Tibial artery (tissue), 4 donors: ENCODE data around the gene YKT6.

Experiments
- DNase-seq, 2 donors: peaks; one replicate each; pipeline ENCODE4 v3.0.0-alpha.2; 2019
- H3K27ac ChIP-seq, 2 donors: fragments of 200-600 bp; sonication (generic) in 1 of 2; 1 replicate in 1 of 2; 2 replicates in 1 of 2; pipeline ENCODE4 v1.5.1; 2018 to 2019; ENCODE audit warnings: mild to moderate bottlenecking in 1 of 2
- H3K27me3 ChIP-seq, 2 donors: fragments of 200-600 bp; sonication (generic) in 1 of 2; one replicate each; pipeline versions ENCODE4 v1.5.1 to v1.6.0; 2016 to 2019
- H3K36me3 ChIP-seq, 3 donors: fragments of 200-600 bp; sonication (generic) in 2 of 3; one replicate each; pipeline ENCODE4 v1.5.1; 2016 to 2019; ENCODE audit warnings: mild to moderate bottlenecking in 2 of 3
- H3K4me1 ChIP-seq, 4 donors: fragments of 200-600 bp; sonication (generic) in 2 of 4; 1 replicate in 3 of 4; 2 replicates in 1 of 4; pipeline ENCODE4 v1.5.1; 2016 to 2019
- H3K4me3 ChIP-seq, 2 donors: fragments of 200-600 bp; sonication (generic) in 1 of 2; 1 replicate in 1 of 2; 2 replicates in 1 of 2; pipeline ENCODE4 v1.5.1; 2018 to 2019; ENCODE audit warnings: mild to moderate bottlenecking in 2 of 2
- H3K9me3 ChIP-seq, 3 donors: fragments of 200-600 bp; sonication (generic) in 1 of 3; one replicate each; pipeline ENCODE4 v1.5.1; 2016 to 2019
- intact Hi-C: fragments of 100-400 bp; cut with DNase I; formaldehyde crosslinking; loops from one replicate; pipeline ENCODE4 v1.15.0; 2023; ENCODE audit warnings: low total_unique reads
- TF ChIP-seq, protein P1 (sequence below), 2 experiments: fragments of 200-600 bp in 1 of 2; fragments of 450-650 bp in 1 of 2; IDR thresholded peaks; one replicate each; pipeline ENCODE4 v1.5.1; 2017 to 2019; ENCODE audit warnings: antibody characterized with exemption in 2 of 2, mild to moderate bottlenecking in 1 of 2, moderate library complexity in 1 of 2

YKT6 gene

DNA sequence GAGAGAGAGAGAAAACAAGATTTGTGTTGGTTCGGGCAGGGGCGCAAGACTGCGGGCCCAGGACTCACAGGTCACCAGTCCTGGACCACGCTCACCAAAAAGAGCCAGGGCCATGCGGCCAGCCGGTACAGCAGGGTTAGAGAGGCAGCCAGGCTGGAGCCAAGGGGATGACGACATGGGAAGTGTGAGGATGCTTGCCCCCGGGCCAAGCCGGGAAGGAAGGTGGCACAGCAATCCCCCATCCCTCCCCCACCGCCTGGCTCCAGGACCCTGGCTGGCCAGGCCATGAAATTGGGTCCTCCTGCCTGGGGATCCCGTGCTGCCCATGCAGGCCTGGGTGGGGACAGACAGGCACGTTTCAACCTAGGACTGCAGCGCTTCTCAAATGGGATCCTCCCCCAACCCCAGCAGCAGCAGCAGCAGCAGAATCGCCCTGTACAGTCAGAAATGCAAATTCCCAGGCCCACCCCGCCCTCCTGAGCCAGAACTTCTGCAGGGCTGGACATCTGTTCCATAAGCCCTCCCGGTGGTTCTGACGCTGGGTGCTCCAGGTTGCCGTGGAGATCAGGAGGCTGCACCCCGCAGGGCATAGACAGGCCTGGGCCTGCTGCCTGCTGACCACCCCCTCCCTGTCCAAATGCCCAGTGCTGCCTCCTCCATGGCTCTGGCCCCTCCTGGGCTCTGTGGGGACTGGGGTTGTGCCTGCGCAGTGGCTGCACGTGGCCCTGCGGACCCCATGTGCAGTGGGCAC is 35.0 kb downstream of the YKT6 start:
- Histone ChIP-seq H3K27ac (no peak overlapping the region), H3K27me3 (peaks cover 0 to 16% of the 10 kb centered on the region in 2 donors), H3K9me3 (no peaks in the 10 kb centered on the region), H3K36me3 (no peaks in the 10 kb centered on the region), H3K4me3 (no peak overlapping the region), H3K4me1 (no peaks in the 10 kb centered on the region)
- no peak for DNase-seq
- TF ChIP-seq, protein P1, sequence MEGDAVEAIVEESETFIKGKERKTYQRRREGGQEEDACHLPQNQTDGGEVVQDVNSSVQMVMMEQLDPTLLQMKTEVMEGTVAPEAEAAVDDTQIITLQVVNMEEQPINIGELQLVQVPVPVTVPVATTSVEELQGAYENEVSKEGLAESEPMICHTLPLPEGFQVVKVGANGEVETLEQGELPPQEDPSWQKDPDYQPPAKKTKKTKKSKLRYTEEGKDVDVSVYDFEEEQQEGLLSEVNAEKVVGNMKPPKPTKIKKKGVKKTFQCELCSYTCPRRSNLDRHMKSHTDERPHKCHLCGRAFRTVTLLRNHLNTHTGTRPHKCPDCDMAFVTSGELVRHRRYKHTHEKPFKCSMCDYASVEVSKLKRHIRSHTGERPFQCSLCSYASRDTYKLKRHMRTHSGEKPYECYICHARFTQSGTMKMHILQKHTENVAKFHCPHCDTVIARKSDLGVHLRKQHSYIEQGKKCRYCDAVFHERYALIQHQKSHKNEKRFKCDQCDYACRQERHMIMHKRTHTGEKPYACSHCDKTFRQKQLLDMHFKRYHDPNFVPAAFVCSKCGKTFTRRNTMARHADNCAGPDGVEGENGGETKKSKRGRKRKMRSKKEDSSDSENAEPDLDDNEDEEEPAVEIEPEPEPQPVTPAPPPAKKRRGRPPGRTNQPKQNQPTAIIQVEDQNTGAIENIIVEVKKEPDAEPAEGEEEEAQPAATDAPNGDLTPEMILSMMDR (IDR thresholded peaks at IDR 0.05), result no peak
- intact Hi-C loops, result no loop called here

DNA sequence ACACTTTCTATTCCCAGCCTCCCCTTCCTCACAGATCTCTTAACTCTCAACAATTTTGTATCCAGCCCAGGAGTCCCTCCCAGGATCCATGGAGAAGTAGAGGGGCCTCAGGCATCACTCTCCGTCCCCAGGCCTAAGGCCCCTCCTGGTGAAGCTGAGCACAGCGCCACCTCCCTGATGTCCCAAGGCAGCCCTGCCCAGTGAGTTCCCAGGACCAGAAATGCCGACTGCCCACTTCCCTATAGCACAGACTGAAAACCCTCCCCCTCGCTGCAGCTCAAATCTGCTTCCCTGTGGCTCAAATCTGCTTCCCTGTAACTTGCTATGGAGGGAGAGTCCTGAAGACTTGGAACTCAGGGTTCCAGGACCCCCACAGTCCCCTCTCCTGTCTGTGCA is 35.6 kb downstream of the YKT6 start:
- Histone ChIP-seq H3K36me3 (no peaks in the 10 kb centered on the region), H3K27me3 (peaks cover 0 to 16% of the 10 kb centered on the region in 2 donors), H3K27ac (no peak overlapping the region), H3K9me3 (no peaks in the 10 kb centered on the region), H3K4me1 (peaks cover 0 to 5% (median 2%) of the 10 kb centered on the region in 4 donors), H3K4me3 (no peak overlapping the region)
- peak in 1 of 2 donors; percentile 27 for DNase-seq
- intact Hi-C loops, result no loop called here
- TF ChIP-seq, protein P1 (IDR thresholded peaks at IDR 0.05), result no peak

DNA sequence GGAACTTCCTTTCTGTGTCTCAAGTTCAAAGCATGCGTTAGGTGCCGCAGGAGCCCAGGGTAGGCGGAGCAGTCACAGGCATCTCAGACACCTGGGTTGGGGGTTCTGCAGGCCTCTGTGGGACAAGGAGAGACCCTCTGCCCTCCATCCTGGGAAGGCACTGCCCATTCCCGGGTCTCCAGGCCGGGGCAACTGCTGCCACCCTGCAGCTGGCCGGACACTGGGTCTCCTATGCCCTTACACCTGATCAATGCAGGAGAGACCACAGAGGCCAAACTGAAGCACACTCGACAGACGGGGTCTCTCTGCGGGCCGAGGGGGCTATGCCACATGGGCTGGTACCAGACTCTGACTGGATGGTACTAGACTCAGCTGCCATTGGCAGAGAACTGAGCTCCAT is 36.9 kb downstream of the YKT6 start:
- DNase-seq, result no peak
- no peak overlapping the region for H3K27ac ChIP-seq
- peaks cover 0 to 7% (median 3%) of the 10 kb centered on the region in 4 donors for H3K4me1 ChIP-seq
- H3K27me3 ChIP-seq, result peaks cover 0 to 20% of the 10 kb centered on the region in 2 donors
- intact Hi-C loops, result no loop called here
- H3K4me3 ChIP-seq, result no peak overlapping the region
- TF ChIP-seq, protein P1 (IDR thresholded peaks at IDR 0.05), result no peak
- no peaks in the 10 kb centered on the region for H3K36me3 ChIP-seq
- H3K9me3 ChIP-seq, result no peaks in the 10 kb centered on the region

DNA sequence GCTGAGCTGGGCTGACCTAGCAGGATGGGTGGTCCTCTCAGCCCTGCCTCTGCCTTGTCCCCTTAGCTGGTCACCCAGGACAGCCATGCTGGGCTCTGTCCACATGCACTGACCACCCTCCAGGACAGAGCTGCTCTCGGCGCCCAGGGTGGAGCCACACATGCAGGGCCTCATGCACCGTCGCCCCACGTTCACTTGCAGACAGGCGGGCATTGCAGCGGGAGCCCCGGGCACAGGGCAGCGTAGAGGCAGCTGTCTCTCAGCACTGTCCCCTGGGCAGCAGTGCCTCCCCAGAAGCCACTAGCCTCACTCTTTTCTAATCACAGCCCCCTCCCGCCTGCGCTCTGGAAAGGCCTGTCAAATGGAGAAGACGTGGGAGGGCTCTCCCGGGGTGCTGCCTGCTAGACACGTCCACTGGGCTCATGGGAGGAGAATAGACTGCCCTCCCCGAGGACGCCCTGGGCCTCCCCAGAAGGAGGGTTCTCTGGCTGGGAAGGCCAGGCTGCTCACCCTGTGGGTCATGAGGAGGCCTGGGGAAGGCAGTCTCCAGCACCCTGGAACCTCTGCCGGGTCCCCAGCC is 37.4 kb downstream of the YKT6 start:
- H3K27ac ChIP-seq, result no peak overlapping the region
- H3K27me3 ChIP-seq, result peaks cover 0 to 20% of the 10 kb centered on the region in 2 donors
- H3K4me1 ChIP-seq, result peaks cover 0 to 7% (median 3%) of the 10 kb centered on the region in 4 donors
- no peak for DNase-seq
- H3K4me3 ChIP-seq, result no peak overlapping the region
- intact Hi-C loops, result no loop called here
- TF ChIP-seq, protein P1 (IDR thresholded peaks at IDR 0.05), result no peak
- no peaks in the 10 kb centered on the region for H3K36me3 ChIP-seq
- H3K9me3 ChIP-seq, result no peaks in the 10 kb centered on the region

DNA sequence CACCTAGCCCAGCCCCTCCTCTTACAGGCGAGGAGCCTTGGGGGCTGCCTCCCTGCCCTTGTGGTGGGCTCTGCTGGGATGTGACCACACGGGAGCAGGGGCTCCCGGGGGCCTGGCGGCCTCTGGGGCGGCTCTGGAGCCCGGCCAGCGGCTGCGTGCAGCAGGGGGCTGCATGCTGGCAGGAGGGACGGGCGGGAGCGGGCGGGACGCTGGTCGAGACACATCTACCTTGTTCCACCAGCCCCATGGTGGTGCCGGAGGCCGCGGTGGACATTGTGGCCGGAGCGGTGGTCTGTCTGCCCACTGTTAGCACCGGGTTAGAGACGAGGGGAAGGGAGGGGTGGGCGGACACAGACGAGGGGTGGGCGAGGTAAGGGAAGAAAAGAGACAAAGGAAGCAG is 38.6 kb downstream of the YKT6 start:
- no peaks in the 10 kb centered on the region for H3K36me3 ChIP-seq
- no peak for DNase-seq
- H3K4me1 ChIP-seq, result peaks cover 0 to 7% (median 3%) of the 10 kb centered on the region in 4 donors
- no peak overlapping the region for H3K27ac ChIP-seq
- H3K4me3 ChIP-seq, result no peak overlapping the region
- H3K9me3 ChIP-seq, result no peaks in the 10 kb centered on the region
- TF ChIP-seq, protein P1 (IDR thresholded peaks at IDR 0.05), result no peak
- H3K27me3 ChIP-seq, result peaks cover 0 to 20% of the 10 kb centered on the region in 2 donors
- intact Hi-C loops, result no loop called here
